NCI-H1092 (cell line): Measurements from ENCODE around the gene MLST8.
"Not testable (repeated sequence)": the region's sequence is repeated elsewhere in the genome, so short reads cannot be mapped to it uniquely, and the experiment has no call there.

ENCODE experiments used
- DNase-seq: peaks from one replicate; lab custom pipeline; 2025; lab: John Stamatoyannopoulos, UW

MLST8 gene

DNA sequence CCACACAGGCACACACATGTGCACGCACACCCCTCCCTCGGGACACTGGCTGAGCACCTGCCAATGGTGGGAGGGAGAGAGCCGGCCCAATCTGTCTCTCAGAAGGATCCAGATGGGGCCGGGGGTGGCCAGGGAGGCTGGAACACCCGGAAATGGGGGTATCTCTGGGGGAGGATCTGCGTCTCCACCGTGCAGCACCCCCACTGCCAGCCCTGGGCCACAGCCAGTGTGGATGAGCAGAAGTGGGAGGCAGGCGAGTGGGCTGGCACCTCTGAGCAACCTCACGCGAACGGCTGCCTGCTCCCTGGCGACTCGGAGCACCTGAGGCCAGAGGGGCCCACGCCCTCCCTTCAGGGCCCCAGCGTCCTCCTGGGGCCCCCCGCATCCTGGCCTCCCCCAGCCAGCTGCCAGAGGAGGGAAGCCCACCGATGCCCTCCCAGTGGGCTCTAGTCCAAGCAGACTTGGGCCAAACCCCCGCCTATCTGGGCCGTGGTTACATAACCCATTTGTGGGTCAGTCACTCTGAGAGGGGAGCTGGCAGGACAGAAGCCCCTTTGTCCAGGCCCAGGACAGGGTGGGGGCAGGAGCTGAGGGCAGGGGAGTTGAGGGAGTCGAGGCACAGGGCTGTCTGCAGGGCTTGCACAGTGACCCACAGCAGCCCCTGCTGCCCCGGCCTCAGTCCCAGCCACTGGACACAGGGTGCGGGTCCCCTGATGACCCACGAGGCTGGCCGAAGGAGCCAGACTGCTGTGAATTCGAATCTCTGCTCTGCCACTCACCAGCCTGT, 14.4 kb upstream of the MLST8 start:
- DNase-seq: no peak

DNA sequence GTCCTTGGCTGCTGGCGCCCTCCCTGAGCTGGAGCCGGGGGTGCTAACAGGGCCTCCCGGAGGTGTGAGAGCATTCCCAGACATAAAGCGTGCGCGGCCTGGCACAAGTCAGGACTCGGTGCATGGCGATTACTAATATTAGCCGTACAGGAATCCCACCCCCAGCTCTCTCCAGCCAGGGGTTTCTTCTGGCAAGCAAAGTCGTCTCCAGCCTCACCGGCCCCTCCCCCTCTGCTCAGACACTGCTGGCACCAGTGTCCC, 13.9 kb upstream of the MLST8 start:
- no peak for DNase-seq

DNA sequence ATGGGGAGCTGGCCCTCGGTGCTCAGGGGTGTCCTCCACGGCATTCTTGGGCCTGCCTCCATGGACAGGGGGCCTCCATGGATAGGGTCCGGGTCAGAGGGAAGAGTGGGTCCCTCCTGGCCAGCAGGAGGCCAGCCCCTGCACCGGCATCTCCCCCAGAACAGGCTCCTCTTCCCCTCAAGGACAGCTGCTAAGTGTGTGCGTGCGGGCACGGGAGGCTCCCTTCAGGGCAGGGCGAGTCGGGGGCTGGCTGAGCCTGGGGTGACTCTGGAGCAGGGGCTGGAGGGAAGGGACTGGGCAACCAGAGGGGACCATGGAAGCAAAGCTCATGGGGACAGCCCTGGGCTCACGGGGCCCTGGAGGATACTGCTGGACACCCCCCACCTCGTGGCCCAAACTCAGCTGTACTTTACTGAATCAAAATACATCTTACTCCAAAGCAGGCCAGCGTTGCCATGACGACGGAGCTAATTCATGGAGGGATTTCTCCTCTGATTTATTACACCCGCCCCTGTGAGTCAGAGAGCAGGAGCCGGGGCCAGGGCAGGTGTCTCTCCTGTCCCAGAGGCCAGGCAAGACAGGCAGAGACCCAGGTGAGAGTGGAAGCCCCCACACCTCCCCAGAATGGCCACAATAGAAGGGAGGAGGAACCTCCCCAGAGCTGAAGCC, 11.0 kb upstream of the MLST8 start:
- DNase-seq: no peak

DNA sequence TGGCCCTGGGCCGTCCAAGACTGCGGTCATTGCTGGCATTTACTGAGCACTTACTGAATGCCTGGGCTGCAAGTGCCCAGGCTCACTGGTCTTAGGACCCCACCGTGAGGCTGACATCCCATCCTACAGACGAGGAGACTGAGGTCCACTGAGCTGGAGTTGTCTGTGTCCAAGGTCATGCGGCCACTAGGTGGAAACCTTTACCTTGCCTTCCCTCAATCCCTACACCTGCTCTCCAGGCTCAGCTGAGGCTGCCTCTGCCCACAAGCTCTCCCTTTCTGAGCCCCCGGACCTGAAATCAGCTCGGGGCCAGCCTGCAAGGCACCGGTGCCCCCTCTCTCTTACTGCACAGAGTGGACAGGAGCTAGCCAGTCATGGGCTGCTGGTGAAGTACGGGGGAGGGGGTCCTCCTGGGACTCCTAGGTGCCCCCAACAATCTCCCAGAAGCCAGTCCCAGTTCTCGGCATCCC, 10.4 kb upstream of the MLST8 start:
- DNase-seq: peak; percentile 41

DNA sequence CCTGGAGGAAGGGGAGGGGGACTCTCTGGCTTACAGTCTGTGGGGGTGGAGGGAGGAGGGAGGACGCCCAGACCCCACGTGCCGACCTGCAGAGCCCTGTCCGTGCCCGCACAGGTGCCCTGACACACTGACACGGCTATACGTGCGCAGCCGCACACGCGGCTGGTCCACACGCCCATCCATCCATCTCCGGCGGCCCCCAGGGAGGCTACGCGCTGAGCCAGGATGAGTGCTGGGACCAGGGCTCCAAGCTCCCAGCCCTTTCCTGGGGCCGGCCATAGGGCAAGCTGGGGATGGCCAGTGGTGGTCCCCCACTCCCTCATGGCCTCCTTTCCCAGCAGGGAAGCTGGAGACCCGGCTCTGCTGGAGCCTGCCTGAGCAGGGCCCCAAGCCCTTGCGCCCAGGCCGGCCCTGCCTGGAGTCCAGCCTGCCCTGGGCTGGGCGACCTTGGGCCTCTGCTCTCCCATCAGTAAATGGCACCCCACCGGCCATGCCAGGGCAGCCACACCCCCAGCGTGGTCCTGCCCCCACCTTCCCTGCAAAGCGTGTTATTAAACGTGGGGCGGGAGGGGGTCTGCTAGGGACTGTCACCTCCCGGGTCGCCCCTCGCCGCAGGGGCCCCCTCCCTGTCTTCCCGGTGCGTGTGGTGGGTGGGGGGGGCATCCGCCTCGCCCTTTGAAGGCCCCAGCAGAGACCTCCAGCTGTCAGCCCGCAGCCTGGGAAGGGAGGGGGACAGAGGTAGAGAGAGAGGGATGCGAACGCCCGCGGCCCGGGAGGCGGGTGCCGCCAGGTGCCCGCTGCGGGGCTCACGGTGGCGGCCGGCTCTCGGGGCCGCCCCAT, 9.7 kb upstream of the MLST8 start:
- no peak for DNase-seq

DNA sequence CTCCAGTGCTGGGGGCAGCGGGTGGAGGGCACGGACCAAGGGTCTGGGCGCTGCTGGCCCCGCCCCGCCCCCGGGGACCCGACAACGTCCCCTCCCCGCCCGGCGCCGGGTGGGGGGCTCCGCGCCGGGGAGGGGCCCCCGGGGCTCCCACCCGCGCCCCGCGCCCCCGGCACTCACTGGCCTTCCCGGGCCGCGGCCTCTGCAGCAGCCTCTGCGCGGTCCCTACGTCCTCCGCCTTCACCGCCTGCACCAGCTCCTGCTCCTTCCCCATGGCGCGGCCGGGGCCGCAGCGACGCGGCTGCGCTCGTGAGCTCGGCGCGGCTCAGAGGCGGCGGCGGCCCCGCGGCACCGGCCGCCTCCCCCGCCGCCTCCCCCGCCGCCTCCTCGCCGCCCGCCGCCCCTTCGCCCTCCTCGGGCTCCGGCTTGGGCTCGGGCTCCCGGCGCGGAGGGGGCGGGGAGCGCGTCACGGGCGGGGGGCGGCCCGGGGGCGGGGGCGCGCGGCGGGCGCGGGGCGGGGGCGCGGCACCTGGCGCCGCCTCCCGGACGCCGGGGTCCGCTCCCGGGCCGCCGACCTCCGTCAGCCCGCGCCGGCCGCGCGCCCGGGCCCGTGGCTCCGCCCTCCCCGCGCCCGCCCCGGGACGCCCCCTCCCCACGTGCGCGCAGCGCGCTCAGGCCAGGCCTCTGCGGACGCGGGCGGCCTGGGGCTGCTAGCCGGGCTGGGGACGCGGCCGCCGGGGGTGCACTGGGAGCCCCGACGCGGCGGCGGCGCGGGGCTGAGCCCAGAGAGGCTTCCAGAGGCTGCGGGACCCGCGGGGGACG, 8.9 kb upstream of the MLST8 start, which contains the start of gene CASKIN1:
CASKIN1 (minus strand) TSS at position 444 of the 819 bp plus-strand sequence; CDS start at position 271, 173 bp downstream.
- no peak for DNase-seq

DNA sequence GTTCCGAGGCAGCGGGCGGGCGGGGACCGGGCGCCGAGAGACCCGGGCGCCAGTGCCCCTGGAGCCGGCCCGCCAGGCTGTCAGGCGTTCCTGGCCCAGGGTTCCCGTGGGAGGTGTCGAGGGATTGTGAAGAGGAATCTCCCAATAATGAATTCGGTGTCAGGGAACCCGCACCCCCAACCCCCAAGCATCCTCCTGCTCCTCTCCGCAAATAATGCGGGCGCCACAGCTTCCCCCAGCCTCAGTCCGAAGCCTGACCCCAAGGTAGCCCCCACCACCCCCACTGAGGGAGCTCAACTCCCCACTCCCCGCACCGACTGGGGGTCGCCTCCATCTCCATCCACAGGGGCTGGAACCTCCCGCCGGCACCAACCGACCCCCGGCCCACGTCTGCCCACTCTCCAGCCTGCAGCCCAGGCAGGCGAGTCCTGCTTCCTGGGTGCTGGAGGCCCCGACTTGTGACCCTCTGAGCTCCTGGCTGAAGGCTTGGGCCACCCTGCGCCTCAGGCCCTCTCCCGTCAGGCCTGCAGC, 8.2 kb upstream of the MLST8 start:
- DNase-seq: no peak

DNA sequence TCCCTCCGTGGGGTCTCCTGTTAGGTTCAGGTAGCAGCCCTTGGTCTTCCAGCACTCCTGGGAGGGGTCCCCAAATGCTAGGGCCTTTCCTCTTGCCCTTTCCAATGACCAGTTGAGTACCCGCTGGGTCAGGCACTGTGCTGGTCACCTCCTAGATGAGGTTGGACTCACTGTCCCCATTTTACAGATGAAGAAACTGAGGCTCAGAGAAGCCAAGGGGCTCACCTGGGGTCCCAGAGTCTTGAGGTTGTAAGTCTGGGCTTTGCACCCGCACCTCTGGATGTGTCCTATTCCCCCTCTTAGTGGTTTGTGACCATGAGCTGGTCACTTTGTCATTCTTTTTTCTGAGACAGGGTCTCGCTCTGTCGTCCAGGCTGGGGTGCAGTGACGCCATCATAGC, 7.5 kb upstream of the MLST8 start:
- no peak for DNase-seq

DNA sequence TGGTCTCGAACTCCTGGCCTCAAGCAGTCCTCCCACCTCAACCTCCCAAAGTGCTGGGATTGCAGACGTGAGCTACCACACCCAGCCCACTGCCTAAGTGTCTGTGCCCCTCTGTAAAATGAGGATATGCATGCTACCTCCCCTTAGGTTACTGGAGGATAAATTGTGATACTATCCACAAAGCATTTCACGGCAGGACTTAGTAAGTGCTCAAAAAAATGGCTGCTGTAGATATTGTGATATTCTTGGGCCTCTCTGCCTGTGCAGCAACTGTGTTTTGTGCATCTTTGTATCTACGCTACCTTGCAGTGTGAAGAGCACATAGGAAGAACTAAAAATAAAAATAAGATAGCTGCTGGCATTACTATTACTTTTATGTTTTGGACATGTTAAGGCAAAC, 7.0 kb upstream of the MLST8 start:
- no peak for DNase-seq

DNA sequence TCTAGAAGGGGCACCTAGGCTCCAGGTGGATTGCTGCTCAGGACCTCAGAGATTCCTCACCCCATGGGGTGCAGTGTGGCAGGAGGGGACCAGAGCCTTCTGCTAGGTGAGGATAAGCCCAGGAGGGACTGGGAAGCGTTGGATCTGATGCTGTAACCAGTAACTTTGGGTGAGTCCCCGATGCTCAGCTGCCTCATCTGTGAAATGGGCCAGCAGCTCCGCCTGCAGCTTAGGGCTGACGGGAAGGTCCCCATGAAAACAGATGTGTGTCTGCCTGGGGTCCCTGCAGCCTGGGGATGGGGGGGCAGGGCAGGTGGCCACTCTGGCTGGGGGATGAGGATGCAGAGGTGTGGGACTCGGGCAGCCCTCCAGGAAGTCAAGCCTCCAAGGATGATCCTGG, 6.2 kb upstream of the MLST8 start:
- no peak for DNase-seq

DNA sequence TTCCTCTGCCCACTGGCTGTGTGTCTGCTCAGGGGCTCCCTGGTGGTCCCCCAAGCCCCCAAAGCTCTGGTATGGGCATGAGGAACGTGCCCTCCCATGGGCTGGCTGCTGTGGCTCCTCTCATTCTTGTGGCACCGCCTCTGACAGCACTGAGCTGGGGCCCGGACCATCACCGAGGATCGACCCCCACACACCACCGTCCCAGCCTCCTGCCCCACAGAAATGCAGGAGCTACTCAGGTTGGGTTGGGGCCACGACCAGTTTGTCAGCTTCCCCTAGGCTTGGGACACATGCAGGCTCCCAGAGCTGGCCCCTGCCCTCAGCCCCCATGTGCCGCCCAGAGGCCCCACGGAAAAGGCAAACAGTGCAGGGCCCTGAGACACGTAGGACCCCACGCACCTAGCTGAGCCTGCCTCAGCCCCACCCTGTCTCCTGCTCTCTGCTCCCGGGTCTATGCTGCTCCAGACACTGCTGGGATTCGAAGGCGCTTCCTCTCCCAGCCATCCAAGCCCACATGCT, 5.6 kb upstream of the MLST8 start:
- DNase-seq: no peak

DNA sequence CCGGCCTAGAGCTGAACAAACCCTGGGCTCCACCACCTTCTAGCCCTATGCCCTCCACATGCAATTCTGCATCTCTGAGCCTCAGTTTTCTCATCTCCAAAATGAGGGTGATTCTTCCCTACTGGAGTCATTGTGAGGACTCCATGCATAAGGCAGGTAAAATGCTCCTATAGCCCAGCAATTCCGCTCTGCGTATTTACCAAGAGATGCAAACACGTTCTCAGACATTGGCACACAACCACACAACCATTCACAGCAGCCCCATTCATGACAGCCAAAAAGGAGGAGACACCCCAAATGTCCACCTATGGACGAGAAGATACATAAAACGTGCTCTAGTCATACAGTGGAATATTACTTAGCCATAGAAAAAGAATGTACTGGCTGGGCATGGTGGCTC, 4.9 kb upstream of the MLST8 start:
- DNase-seq: no peak

DNA sequence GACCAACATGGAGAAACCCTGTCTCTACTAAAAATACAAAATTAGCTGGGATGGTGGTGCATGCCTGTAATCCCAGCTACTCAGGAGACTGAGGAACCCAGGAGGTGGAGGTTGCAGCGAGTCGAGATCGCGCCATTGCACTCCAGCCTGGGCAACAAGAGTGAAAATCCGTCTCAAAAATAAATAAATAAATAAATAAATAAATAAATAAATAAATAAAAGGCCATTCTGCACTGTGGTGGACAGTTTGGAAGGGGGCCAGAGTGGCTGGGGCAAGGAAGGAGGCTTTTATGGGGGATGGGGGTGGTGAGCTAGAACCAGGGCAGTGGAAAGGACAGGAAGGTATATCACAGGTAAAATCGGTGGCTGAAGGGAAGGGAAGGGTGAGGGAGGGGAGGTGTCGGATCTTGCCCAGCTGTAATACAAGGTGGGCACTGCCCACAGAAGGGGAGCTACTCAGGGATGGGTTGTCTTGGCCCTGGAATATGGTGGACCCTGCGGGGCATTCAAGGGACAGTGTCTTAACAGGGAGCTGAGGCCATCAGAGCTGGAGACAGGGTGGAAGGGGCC, 2.0 kb upstream of the MLST8 start:
- DNase-seq: not testable (repeated sequence)

DNA sequence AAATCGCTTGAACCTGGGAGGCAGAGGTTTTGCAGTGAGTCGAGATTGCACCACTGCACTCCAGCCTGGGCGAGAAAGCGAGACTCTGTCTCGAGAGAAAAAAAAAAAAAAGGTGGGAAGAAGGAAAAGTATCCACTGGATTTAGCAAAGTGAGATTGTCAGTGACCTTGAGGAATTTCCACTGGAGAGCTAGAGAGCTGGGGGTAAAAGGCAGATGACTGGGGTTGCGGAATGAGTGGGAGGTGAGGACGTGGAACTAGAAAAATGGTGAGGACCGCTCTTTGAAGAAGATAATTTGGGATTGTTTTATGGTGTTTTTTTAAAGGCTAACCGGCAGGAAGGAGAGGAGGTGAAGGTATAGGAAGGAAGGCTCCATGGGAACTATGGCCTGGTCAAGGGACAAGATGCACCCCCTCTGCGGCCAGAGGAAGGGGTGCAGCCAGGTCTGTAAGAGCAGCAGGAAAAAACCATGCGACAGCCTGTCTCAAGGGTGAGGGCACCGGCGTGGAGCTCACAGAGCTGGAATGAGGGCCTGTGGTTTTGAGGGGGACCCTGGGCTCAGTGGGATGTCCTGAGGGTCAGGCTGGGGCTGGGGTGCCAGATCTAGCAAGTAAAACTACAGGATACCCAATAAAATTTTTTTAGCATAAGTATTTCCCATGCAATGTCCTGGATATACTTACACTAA, 694 bp upstream of the MLST8 start:
- DNase-seq: no peak

DNA sequence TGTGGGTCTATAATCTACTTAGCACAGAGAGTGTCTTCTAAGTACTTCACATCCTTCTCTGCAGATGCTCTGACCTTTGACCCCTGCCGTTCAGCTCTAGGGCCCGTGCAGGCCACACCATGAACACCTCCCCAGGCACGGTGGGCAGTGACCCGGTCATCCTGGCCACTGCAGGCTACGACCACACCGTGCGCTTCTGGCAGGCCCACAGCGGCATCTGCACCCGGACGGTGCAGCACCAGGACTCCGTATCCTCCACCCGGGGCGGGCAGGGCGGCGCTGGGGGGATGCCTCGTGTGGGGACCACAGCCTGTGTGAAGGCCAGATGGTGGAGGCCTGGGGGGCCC, 686 bp downstream of the MLST8 start:
- no peak for DNase-seq

DNA sequence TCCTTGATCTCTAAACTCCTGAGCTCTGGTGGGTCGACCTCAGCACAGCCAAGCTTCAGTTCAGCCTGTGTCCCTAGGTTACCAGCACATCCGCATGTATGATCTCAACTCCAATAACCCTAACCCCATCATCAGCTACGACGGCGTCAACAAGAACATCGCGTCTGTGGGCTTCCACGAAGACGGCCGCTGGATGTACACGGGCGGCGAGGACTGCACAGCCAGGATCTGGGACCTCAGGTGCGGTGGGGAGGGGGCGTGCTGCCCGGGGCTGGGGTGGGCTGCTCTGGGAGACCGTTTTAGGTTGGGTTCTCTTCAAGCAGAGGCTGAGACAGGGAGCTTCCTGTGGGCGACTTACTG, 1.1 kb downstream of the MLST8 start:
- no peak for DNase-seq

DNA sequence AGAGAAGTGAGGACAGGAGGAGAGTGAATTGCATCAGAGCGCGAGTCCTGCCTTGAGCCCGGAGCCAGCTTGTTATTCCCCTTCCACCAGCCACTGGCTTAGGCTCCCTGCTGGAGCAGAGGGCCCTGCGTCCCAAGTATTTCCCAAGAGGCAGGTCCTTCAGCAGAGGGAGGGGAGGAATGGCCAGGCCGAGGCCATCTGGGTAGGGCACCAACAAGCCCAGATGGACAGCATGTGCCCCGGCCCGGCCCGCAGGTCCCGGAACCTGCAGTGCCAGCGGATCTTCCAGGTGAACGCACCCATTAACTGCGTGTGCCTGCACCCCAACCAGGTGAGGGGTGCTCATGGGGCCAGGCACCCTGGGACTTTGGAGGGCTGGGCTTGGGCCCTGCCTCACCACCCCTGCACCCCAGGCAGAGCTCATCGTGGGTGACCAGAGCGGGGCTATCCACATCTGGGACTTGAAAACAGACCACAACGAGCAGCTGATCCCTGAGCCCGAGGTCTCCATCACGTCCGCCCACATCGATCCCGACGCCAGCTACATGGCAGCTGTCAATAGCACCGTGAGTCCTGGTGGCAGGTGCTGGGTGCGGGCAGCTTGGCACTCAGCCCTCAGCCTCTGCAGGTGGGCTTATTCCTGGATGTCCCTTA, 1.7 kb downstream of the MLST8 start:
- no peak for DNase-seq

DNA sequence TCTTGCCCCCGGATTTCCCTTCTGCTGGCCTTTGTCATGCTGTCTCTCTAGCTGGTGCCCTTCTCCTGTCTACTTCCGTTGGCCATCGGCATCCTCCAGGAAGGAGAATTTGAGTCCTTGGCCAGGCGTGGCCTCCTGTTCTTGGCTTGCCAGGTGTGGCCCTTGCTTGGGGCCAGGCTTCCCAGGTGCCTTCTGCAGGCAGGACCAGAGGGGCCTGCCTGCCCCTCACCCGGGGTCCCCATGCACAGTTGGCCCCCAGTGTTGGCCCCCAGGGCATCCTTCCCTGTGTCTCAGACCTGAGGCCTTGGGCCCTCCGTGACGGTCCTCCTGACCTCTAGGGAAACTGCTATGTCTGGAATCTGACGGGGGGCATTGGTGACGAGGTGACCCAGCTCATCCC, 2.6 kb downstream of the MLST8 start:
- DNase-seq: no peak

DNA sequence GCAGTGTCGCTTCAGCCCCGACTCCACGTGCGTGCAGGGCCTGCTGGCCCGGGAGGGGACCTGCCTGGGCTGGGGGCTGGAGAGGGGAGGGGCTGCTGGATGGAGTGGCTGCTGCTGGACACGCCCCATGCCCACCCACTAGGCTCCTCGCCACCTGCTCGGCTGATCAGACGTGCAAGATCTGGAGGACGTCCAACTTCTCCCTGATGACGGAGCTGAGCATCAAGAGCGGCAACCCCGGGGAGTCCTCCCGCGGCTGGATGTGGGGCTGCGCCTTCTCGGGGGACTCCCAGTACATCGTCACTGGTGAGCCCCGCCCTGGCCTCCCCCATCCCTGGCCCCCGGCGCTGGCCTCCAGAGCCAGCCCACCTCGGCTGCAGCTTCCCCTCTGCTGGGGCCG, 3.1 kb downstream of the MLST8 start:
- peak; percentile 67 for DNase-seq

DNA sequence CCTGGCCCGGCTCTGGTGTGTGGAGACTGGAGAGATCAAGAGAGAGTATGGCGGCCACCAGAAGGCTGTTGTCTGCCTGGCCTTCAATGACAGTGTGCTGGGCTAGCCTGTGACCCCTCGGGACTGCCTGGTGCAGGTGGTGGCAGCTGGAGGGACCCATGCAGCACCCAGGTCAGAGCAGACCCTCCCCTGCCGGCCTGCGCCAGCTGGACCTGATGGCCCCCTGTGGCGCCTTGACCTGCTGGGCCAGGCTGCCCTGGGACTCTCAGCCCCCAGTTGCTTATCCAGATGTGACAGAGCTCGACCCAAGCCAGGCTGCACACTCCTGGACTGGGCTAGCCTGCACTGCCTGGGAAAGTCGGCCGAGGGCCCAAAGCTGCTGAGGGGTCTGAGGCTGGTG, 3.5 kb downstream of the MLST8 start:
- DNase-seq: no peak
